RPMI7951 (cell line): ENCODE data around the gene GRAMD2A. TPM values are rescaled to one million over a fixed set of nuclear protein-coding genes. Genes with fewer than 3 reads are reported as not detected.
"Not testable (repeated sequence)": the region's sequence is repeated elsewhere in the genome, so short reads cannot be mapped to it uniquely, and the experiment has no call there.

Experiments used
- DNase-seq: peaks from one replicate; pipeline ENCODE4 v3.0.0-alpha.2; 2012; ENCODE audit warnings: low read depth
- total RNA-seq: library from RNA; depleted of rRNA; stranded (reverse); fragments of >200 nt; shearing (Covaris generic); gene quantifications from 2 replicates; pipeline ENCODE4 v1.2.3, GENCODE V29; 2014

Gene GRAMD2A
- total RNA-seq, 1 experiment from 2014 or later, result not detected

DNA sequence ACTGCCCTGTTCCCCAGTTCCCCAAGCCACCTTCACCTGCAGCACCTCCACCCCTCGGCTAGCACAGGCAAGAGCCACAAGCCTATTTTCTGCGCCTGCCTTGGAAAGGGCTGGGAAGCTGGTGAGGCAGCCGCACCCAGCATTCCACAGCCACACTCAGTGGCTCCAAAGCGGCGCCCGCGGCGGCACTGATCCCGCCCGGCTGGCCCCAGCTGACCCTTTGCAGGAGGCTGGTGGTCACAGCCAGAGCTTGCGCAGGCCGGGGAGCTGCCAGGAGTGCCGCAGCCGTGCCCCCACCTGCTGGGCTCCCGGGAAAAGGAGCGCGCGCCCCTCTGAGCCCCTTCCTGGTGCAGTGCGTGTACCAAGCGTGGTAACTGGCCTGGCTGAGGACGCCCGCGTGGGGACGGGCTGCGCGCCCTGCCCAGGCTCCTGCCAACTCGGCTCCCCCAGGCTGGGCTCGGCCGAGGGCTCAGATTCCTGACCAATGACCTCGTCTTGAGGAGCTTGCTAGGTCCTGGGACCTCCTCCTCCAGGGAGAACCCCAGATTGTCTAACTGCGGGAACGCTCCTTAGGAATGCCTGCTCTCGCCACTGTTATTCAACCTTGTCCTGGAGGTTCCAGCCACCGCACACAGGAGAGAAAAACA lies 13.3 kb downstream of the GRAMD2A start:
- DNase-seq, result peak; percentile 72

DNA sequence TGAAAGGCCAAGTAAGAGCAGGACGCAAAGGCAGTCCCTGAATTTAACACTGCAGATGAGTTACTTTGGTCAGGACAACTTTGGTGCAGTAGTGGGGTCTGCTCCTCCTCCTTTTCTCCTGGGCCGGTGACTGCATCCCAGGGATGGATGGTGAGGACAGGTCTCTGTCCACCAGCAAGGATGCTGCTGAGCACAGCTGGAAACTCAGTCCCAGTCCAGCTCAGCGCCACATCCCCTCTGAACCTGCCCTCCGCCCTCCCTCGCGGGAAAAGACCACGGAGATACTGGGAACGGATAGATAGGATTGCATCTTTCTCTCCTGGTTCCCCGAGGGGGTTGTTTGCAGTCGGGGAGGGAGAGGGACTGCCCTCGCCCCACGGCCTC lies 13.8 kb downstream of the GRAMD2A start:
- DNase-seq, result no peak

DNA sequence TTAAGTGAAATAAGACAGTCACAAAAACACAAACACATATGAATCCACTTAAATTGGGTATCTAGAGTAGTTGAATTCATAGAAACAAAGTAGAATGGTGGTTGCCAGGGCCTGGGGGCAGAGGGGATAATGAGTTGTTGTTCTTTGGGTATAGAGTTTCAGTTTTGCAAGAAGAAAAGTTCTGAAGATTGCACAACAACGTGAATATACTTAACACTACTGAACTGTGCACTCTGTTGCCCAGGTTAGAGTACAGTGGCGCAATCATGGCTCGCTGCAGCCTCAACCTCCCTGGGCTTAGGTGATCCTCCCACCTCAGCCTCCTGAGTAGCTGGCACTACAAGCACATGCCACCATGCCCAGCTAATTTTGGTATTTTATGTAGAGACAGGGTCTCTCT lies 14.9 kb downstream of the GRAMD2A start:
- DNase-seq, result peak; percentile 68

DNA sequence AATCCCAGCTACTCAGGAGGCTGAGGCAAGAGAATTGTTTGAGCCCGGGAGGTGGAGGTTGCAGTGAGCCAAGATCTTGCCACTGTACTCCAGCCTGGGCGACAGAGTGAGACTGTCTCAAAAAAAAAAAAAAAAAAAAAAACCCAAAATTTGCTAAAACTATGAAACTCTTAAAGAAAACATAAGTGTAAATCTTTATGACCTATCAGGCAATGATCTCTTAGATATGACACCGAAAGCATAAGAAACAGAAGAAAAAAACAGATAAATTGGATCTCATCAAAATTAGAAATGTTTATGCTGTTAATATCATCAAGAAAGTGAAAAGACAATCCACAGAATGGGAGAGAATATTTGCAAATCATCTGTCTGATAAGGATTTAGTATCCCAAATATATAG lies 15.3 kb downstream of the GRAMD2A start:
- no peak for DNase-seq

DNA sequence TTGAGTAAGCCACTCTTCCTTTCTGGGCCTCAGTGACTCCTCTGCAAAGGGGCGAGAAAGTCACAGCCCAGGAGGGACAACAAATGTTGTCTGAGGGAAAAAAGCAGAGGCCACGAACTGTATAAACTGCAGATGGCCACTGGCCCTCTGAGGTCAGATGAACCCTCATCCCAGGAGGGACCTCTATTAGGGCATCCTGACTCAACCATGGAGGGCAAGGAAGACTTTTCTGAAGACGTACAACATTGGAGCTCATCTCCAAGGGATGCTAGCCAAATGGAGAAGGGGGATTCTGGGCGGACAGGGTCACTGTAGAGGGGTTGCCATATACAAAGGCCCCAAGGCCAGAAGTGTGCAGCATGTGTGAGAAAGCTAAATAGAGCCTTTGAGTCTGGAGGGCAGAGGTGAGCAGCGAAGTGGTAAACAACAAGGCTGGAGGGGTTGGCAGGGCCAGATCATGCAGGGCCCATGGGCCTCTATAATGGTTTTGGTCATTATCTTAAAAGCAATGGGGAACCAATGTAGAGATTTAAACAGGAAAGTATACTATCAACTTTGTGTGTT lies 16.7 kb downstream of the GRAMD2A start:
- no peak for DNase-seq

DNA sequence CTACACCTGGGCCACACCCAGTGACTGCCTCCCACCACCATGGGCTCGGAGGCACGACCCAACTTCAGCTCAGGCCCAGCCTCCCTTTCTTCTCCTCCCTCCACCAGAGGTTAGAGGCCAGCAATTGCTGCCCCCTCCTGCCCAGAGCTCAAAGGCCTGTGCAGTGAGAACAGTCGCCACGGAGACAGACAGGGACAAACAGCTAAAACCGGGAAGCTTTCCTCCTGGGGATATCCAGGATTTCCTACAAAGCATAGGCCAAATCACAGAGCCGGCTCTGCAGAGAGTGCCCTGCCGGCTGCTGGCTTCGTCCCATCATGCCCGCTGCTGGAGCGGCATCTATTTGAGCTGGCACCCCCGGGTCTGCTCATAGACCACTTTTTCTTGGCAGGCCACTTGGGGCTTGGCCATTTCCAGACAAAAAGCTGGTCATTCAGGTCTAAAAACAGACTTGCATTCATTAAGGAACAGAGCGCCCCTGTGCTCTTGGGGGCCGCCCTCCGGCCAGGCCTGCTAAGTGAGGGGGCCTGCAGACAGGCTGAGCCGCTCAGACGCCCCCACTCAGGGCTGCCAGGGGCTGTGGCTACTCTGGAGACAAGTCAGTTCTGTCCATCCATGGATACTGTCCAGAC lies 17.5 kb downstream of the GRAMD2A start:
- peak; percentile 30 for DNase-seq

- no peak for DNase-seq
Measured at GRCh38 chr15:72178976-72179585, 18.5 kb downstream of the GRAMD2A start.

DNA sequence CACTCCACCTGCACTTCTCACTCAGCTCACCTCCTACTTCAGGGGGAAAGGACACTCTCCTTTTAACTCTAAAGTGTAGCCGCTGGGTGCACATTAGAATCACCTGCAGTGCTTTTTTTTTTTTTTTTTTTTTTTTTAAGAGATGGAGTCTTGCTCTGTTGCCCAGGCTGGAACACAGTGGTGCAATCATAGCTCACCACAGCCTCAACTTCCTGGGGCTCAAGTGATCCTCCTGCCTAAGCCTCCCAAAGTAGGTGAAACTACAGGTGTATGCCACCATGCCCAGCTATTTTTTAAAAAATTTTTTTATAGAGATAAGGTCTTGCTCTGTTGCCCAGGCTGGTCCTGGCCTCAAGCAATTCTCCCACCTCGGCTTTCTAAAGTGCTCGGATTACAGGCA lies 20.8 kb downstream of the GRAMD2A start:
- no peak for DNase-seq

GRCh38 chr15:72176159-72176558 lies 21.4 kb downstream of the GRAMD2A start:
- no peak for DNase-seq

GRCh38 chr15:72175186-72176044 lies 22.2 kb downstream of the GRAMD2A start:
- peak; percentile 15 for DNase-seq

- no peak for DNase-seq
Measured at GRCh38 chr15:72174551-72175165, 22.9 kb downstream of the GRAMD2A start.

GRCh38 chr15:72173864-72174550 lies 23.6 kb downstream of the GRAMD2A start:
- DNase-seq, result no peak

DNA sequence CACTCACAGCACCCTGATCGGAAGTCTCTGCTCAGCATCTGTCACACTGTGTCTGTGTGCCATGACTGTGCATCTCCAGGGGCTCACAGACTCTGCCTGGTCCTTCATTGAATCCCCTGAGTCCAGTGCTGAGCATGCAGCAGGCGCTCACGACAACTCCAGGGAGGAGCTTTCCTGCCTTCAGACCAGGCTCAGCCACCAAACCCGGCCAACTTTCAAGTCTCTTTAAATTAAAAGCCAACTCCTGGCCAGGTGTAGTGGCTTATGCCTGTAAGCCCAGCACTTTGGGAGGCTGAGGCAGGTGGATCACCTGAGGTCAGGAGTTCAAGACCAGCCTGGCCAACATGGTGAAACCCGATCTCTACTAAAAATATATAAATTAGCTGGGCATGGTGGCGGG lies 24.2 kb downstream of the GRAMD2A start:
- DNase-seq, result no peak

- DNase-seq, result no peak
Measured at GRCh38 chr15:72172796-72173195, 24.8 kb downstream of the GRAMD2A start.

DNA sequence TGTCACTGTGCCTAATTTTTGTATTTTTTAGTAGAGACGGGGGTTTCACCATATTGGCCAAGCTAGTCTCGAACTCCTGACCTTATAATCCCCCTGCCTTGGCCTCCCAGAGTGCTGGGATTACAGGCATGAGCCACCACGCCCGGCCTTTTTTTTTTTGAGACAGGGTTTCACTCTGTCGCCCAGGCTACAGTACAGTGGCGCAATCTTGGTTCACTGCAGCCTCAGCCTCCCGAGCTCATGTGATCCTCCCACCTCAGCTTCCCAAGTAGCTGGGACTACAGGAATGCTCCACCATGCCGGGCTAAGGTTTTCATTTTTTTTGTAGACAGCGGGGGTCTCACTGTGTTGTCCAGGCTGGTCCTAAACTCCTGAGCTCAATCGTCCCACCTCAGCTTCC lies 25.6 kb downstream of the GRAMD2A start:
- not testable (repeated sequence) for DNase-seq

- DNase-seq, result no peak
Measured at GRCh38 chr15:72170691-72171090, 26.9 kb downstream of the GRAMD2A start.

GRCh38 chr15:72169921-72170611 lies 27.5 kb downstream of the GRAMD2A start:
- DNase-seq, result no peak

DNA sequence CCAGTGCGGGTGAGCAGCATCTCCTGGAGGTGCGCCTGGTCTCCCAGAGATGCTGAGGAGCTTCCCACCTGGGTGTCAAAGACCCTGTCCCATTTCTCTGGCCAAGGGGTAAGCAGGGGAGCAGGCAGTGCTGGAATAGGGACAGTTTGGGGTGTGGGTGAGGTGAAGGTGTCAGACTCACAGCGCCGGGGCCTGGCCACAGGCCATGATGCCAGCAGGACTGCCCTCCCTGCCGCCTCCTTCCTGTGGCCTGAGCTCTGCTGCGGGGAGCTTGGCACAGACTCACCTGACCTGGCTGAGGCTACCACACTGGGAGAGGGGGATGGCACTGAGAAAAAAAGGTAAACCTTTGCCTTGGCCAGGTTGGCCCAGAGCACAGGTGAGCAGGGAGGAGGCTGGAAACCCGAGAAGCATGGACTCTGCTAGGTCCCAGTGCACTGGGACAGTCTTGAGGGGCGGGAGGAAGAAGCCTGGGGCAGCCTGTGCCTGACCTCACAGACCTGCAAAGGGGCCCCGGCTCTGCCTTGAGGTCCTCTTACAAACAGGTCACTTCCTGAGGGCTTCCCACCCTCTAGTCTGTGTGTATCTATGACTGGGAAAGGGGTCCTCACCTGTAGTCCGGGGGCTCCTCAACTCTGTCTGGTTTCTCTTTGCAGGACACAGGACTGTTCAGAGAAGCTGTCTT lies 28.2 kb downstream of the GRAMD2A start:
- no peak for DNase-seq

GRCh38 chr15:72168808-72169190 lies 28.8 kb downstream of the GRAMD2A start:
- no peak for DNase-seq
